HepG2 (cell line): Measurements from ENCODE around the gene CHADL. TPM values are rescaled to one million over a fixed set of nuclear protein-coding genes. Genes with fewer than 3 reads are reported as not detected.

ENCODE experiments used
- CEBPZ ChIP-seq: IDR thresholded peaks from 2 replicates; pipeline ENCODE4 v1.6.1; 2012; ENCODE audit warnings: low read length, improper control_type of control experiment
- MBD4 ChIP-seq: IDR thresholded peaks from 2 replicates; pipeline ENCODE4 v1.6.1; 2012; ENCODE audit warnings: low read length, inconsistent platforms, borderline replicate concordance
- NFAT5 ChIP-seq: sonication (generic); formaldehyde crosslinking; IDR thresholded peaks from 2 replicates; pipeline ENCODE4 v1.4.0; 2020; ENCODE audit warnings: missing genetic modification reagents
- PHB2 ChIP-seq: fragments of 450-650 bp; IDR thresholded peaks from 2 replicates; pipeline ENCODE4 v1.6.1; 2018; ENCODE audit not compliant: partially characterized antibody
- PRDM15 ChIP-seq: sonication (generic); formaldehyde crosslinking; IDR thresholded peaks from 2 replicates; pipeline ENCODE4 v1.4.0; 2020; ENCODE audit warnings: missing genetic modification reagents
- RARA ChIP-seq: IDR thresholded peaks from 2 replicates; pipeline ENCODE4 v1.6.1; 2016; ENCODE audit warnings: missing genetic modification reagents, missing compliant biosample characterization
- SKIL ChIP-seq: sonication (generic); formaldehyde crosslinking; IDR thresholded peaks from 2 replicates; pipeline ENCODE4 v1.8.0; 2022; ENCODE audit warnings: missing genetic modification reagents, mild to moderate bottlenecking, moderate library complexity, borderline replicate concordance
- SOX6 ChIP-seq, 2 experiments: fragments of 450-650 bp in 1 of 2; sonication (generic) in 1 of 2; formaldehyde crosslinking in 1 of 2; IDR thresholded peaks; 2 replicates each; pipeline versions ENCODE4 v1.4.0 to v1.6.1; 2017 to 2020; ENCODE audit warnings: antibody characterized with exemption in 1 of 2, mild to moderate bottlenecking in 1 of 2, missing genetic modification reagents in 1 of 2
- SPEN ChIP-seq: sonication (generic); formaldehyde crosslinking; IDR thresholded peaks from 2 replicates; pipeline ENCODE4 v1.5.1; 2020; ENCODE audit warnings: low read depth, mild to moderate bottlenecking, missing genetic modification reagents
- ZFP36L1 ChIP-seq: sonication (generic); formaldehyde crosslinking; IDR thresholded peaks from 2 replicates; pipeline ENCODE4 v1.8.0; 2022; ENCODE audit warnings: mild to moderate bottlenecking, missing genetic modification reagents, moderate library complexity
- ZMYM4 ChIP-seq: sonication (generic); formaldehyde crosslinking; IDR thresholded peaks from 2 replicates; pipeline ENCODE4 v1.8.1; 2023; ENCODE audit warnings: mild to moderate bottlenecking, missing genetic modification reagents
- ZNF225 ChIP-seq: sonication (generic); formaldehyde crosslinking; IDR thresholded peaks from 2 replicates; pipeline ENCODE4 v1.4.0; 2020; ENCODE audit warnings: mild to moderate bottlenecking, missing genetic modification reagents
- polyA plus RNA-seq, 8 experiments: library from polyadenylated mRNA; depleted of rRNA in 3 of 8; stranded (reverse) in 7 of 8; unstranded in 1 of 8; fragments of >200 nt; fragmentation: Illumina TruSeq in 4 of 8; extraction: Trizol in 4 of 8; gene quantifications; 2 replicates each; pipeline versions ENCODE4 v1.2.1 to v1.2.3, GENCODE V29; 2011 to 2016; ENCODE audit warnings: low read depth in 4 of 8, missing spikeins in 1 of 8, mixed read lengths in 1 of 8; ENCODE audit not compliant: insufficient read depth in 1 of 8
- total RNA-seq, 5 experiments: library from RNA; depleted of rRNA; stranded (reverse); fragments of >200 nt; fragmentation: Illumina TruSeq; extraction: Trizol; gene quantifications; 2 replicates each; pipeline ENCODE4 v1.2.3, GENCODE V29; 2016; ENCODE audit warnings: low read depth in 1 of 5

Gene CHADL
- total and polyA plus RNA-seq, 2 of the 13 experiments (the other 11 are each of a cell fraction or from before 2014, with no cell fraction given): 2.8 to 8.1 TPM

GRCh38 chr22:41286639-41287091, 45.9 kb upstream of the CHADL start (continued):
- TF ChIP-seq NFAT5 (CRISPR knock-in tag): no peak
- peak; percentile 44 for TF ChIP-seq RARA (CRISPR knock-in tag)
- TF ChIP-seq SPEN (CRISPR knock-in tag): peak; percentile 15; the same call in 1 of the 2 replicates
- 0 out of 2 replicates have a peak, but pooled peaks have one; percentile 0 for TF ChIP-seq ZMYM4 (CRISPR knock-in tag)
- no peak for TF ChIP-seq MBD4
- 0 out of 2 replicates have a peak, but pooled peaks have one; percentile 29 for TF ChIP-seq SKIL (CRISPR knock-in tag)
- TF ChIP-seq PHB2: no peak
- no peak for TF ChIP-seq SOX6 (IDR thresholded peaks at IDR 0.05)
- peak; percentile 36 for TF ChIP-seq SOX6 (CRISPR knock-in tag; IDR thresholded peaks at IDR 0.05)
- no peak for TF ChIP-seq ZFP36L1 (CRISPR knock-in tag)
- peak; percentile 96 for TF ChIP-seq PRDM15 (CRISPR knock-in tag)
- no peak for TF ChIP-seq ZNF225
- no peak for TF ChIP-seq CEBPZ
